Measurements from ENCODE around the gene HOOK1. TPM values are rescaled to one million over a fixed set of nuclear protein-coding genes. Genes with fewer than 3 reads are reported as not detected.

HOOK1 gene
- total and polyA plus RNA-seq, 2 of the 13 experiments (the other 11 are each of a cell fraction or from before 2014, with no cell fraction given): 11.3 to 24.2 TPM

DNA sequence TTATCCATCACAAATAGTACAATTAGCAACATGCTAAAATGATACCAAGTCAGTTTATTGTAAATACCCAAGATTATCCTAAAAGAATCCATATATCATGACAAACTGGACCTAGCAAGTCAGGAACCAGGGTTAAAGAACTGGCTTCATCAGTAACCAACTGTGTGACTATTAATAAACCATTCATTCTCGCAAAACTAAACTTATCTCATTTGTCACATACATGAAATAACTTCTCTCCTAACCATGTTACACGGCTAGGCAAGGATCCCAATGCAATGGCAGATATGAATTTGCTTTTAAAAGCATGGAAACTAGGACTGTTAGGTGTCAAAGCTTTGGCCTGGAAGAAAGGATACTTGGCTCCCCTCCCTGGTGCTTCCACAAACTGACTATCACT is 82.4 kb downstream of the HOOK1 start:
- Histone ChIP-seq H3K79me2 (ENCODE audit: insufficient read depth, low read length) (no peaks in the 10 kb centered on the region), H2AFZ (ENCODE audit: low read length) (no peak overlapping the region), H3K36me3 (replicated peaks in 1 of 2; ENCODE audit: control insufficient read depth in 1 of 2, insufficient read depth in 2 of 2, low read length in 2 of 2) (no peaks in the 10 kb centered on the region; a peak in 1 of 5 replicates), H3K4me2 (ENCODE audit: low read depth, low read length) (no peak overlapping the region), H3K4me1 (ENCODE audit: insufficient read depth, low read length) (0 out of 2 replicates have a peak, but pooled peaks cover 4% of the 10 kb centered on the region), H3K9ac (ENCODE audit: insufficient read depth, low read depth, low read length) (no peak overlapping the region), H3K27ac (ENCODE audit: extremely low read length, insufficient read depth, low read length) (no peak overlapping the region), H3K4me3 (replicated peaks in 1 of 3; ENCODE audit: insufficient read depth in 1 of 3, low read depth in 2 of 3, low read length in 3 of 3) (no peak overlapping the region), H3K27me3 (ENCODE audit: control insufficient read depth in 1 of 2, insufficient read depth in 2 of 2, low read length in 2 of 2) (no peaks in the 10 kb centered on the region), H3K9me3 (ENCODE audit: low read length) (no peaks in the 10 kb centered on the region), H4K20me1 (ENCODE audit: insufficient read depth, low read length) (no peaks in the 10 kb centered on the region)
- ATAC-seq (no peak), FAIRE-seq (no peak), DNase-seq (ENCODE audit: low spot score) (no peak)
- BruUV-seq (replicated peaks): no TSS peak
- POLR2A ChIA-PET: no interaction called here
- CTCF ChIA-PET (ENCODE audit: low intra/inter-chr PET ratio, low total read pairs): no interaction called here
- in situ Hi-C loops (cut with HindIII; ENCODE audit: extremely low pct_ligation_motif_present, low pct_unique_long_range_greater_than_20kb): no loop called here
- 83% methylated on average over 2 of the region's 2 CpGs for WGBS (ENCODE audit: low lambda C conversion rate)
- no peak for TF ChIP-seq ZNF816 (CRISPR knock-in tag; IDR thresholded peaks at IDR 0.05; ENCODE audit: borderline replicate concordance)
- no peak for TF ChIP-seq HDAC1 (CRISPR knock-in tag; IDR thresholded peaks at IDR 0.05)
- TF ChIP-seq ZNF484 (CRISPR knock-in tag; IDR thresholded peaks at IDR 0.05; ENCODE audit: borderline replicate concordance, low read depth): no peak
- TF ChIP-seq ZNF7 (CRISPR knock-in tag; IDR thresholded peaks at IDR 0.05): no peak
- TF ChIP-seq, protein P1, sequence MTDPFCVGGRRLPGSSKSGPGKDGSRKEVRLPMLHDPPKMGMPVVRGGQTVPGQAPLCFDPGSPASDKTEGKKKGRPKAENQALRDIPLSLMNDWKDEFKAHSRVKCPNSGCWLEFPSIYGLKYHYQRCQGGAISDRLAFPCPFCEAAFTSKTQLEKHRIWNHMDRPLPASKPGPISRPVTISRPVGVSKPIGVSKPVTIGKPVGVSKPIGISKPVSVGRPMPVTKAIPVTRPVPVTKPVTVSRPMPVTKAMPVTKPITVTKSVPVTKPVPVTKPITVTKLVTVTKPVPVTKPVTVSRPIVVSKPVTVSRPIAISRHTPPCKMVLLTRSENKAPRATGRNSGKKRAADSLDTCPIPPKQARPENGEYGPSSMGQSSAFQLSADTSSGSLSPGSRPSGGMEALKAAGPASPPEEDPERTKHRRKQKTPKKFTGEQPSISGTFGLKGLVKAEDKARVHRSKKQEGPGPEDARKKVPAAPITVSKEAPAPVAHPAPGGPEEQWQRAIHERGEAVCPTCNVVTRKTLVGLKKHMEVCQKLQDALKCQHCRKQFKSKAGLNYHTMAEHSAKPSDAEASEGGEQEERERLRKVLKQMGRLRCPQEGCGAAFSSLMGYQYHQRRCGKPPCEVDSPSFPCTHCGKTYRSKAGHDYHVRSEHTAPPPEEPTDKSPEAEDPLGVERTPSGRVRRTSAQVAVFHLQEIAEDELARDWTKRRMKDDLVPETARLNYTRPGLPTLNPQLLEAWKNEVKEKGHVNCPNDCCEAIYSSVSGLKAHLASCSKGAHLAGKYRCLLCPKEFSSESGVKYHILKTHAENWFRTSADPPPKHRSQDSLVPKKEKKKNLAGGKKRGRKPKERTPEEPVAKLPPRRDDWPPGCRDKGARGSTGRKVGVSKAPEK (CRISPR knock-in tag; IDR thresholded peaks at IDR 0.05; ENCODE audit: borderline replicate concordance): no peak
- no peak for TF ChIP-seq ZNF781 (CRISPR knock-in tag; IDR thresholded peaks at IDR 0.05; ENCODE audit: borderline replicate concordance, not compliant biosample characterization)
- no peak for TF ChIP-seq ZNF136 (CRISPR knock-in tag; IDR thresholded peaks at IDR 0.05; ENCODE audit: low read depth)
- TF ChIP-seq, protein P2, sequence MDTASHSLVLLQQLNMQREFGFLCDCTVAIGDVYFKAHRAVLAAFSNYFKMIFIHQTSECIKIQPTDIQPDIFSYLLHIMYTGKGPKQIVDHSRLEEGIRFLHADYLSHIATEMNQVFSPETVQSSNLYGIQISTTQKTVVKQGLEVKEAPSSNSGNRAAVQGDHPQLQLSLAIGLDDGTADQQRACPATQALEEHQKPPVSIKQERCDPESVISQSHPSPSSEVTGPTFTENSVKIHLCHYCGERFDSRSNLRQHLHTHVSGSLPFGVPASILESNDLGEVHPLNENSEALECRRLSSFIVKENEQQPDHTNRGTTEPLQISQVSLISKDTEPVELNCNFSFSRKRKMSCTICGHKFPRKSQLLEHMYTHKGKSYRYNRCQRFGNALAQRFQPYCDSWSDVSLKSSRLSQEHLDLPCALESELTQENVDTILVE (CRISPR knock-in tag; IDR thresholded peaks at IDR 0.05): no peak
- TF ChIP-seq, protein P3, sequence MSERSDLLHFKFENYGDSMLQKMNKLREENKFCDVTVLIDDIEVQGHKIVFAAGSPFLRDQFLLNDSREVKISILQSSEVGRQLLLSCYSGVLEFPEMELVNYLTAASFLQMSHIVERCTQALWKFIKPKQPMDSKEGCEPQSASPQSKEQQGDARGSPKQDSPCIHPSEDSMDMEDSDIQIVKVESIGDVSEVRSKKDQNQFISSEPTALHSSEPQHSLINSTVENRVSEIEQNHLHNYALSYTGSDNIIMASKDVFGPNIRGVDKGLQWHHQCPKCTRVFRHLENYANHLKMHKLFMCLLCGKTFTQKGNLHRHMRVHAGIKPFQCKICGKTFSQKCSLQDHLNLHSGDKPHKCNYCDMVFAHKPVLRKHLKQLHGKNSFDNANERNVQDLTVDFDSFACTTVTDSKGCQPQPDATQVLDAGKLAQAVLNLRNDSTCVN (CRISPR knock-in tag; IDR thresholded peaks at IDR 0.05; ENCODE audit: borderline replicate concordance): no peak
- TF ChIP-seq, protein P4, sequence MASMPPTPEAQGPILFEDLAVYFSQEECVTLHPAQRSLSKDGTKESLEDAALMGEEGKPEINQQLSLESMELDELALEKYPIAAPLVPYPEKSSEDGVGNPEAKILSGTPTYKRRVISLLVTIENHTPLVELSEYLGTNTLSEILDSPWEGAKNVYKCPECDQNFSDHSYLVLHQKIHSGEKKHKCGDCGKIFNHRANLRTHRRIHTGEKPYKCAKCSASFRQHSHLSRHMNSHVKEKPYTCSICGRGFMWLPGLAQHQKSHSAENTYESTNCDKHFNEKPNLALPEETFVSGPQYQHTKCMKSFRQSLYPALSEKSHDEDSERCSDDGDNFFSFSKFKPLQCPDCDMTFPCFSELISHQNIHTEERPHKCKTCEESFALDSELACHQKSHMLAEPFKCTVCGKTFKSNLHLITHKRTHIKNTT (CRISPR knock-in tag; IDR thresholded peaks at IDR 0.05): no peak
- intact Hi-C loops (cut with micrococcal nuclease; ENCODE audit: unreplicated experiment): no loop called here

Measured in HepG2 (cell line).